DMS79 (cell line): ENCODE results near the gene ZNF750.
"Not testable (repeated sequence)": the region's sequence is repeated elsewhere in the genome, so short reads cannot be mapped to it uniquely, and the experiment has no call there.

Experiments used
- DNase-seq: peaks from one replicate; lab custom pipeline; 2025; lab: John Stamatoyannopoulos, UW

ZNF750 gene

GRCh38 chr17:82793974-82794630, 45.7 kb downstream of the ZNF750 start:
- no peak for DNase-seq

- DNase-seq = no peak
These were observed 48.3 kb downstream of the ZNF750 start for GRCh38 chr17:82791532-82791931.

- no peak for DNase-seq
These were observed 49.4 kb downstream of the ZNF750 start for GRCh38 chr17:82790391-82790790.

GRCh38 chr17:82789806-82790205, 50.0 kb downstream of the ZNF750 start:
- no peak for DNase-seq

- DNase-seq = no peak
These were observed 50.7 kb downstream of the ZNF750 start for GRCh38 chr17:82789051-82789592.

- DNase-seq = no peak
These were observed 51.4 kb downstream of the ZNF750 start for GRCh38 chr17:82788206-82789001.

- DNase-seq = peak; percentile 82
These were observed 52.6 kb downstream of the ZNF750 start for GRCh38 chr17:82787081-82787848.

- no peak for DNase-seq
These were observed 53.4 kb downstream of the ZNF750 start for GRCh38 chr17:82786427-82786826.

- DNase-seq = not testable (repeated sequence)
These were observed 54.2 kb downstream of the ZNF750 start for GRCh38 chr17:82785581-82785980.

- DNase-seq = no peak
These were observed 56.3 kb downstream of the ZNF750 start for GRCh38 chr17:82783498-82783897.

- DNase-seq = no peak
These were observed 57.1 kb downstream of the ZNF750 start for GRCh38 chr17:82782657-82783207.

- peak; percentile 57 for DNase-seq
These were observed 57.9 kb downstream of the ZNF750 start for GRCh38 chr17:82781894-82782274.

- DNase-seq = no peak
These were observed 58.6 kb downstream of the ZNF750 start for GRCh38 chr17:82780971-82781893.

- DNase-seq = no peak
These were observed 59.6 kb downstream of the ZNF750 start for GRCh38 chr17:82780195-82780594.

- no peak for DNase-seq
These were observed 60.3 kb downstream of the ZNF750 start for GRCh38 chr17:82779541-82779940.
